Fibroblast of pulmonary artery (primary cell): Measurements from ENCODE around the gene ADD3.

Experiments
- DNase-seq: peaks from one replicate; pipeline ENCODE4 v3.0.0-alpha.2; 2010; ENCODE audit warnings: low read depth
- H3K4me3 ChIP-seq: replicated peaks from 2 replicates; pipeline ENCODE4 v1.5.1; 2011; ENCODE audit warnings: low read depth, mild to moderate bottlenecking, control low read depth, low read length, moderate library complexity
- TF ChIP-seq, protein P1 (sequence below): IDR thresholded peaks from 2 replicates; pipeline ENCODE4 v1.5.1; 2011; ENCODE audit warnings: mild to moderate bottlenecking, control low read depth, low read length, inconsistent platforms; ENCODE audit errors: missing control alignments

Gene ADD3

DNA sequence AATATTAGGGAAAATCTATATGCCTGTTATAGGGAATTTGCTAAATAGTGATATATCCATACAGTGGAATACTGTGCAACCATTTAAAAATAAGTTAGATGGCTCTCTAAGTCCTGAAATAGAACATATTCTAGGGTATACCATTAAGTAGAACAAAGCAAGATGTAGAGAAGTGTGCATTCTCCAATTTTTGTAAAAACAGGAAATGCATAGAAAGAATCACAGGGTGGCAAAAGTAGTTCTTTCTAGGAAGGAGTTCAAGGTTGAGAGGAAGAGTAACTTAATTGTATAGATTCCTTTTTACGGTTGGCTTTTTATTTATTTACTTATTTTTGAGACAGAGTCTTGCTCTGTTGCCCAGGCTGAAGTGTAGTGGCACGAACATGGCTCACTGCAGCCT is 43.7 kb downstream of the ADD3 start:
- TF ChIP-seq, protein P1, sequence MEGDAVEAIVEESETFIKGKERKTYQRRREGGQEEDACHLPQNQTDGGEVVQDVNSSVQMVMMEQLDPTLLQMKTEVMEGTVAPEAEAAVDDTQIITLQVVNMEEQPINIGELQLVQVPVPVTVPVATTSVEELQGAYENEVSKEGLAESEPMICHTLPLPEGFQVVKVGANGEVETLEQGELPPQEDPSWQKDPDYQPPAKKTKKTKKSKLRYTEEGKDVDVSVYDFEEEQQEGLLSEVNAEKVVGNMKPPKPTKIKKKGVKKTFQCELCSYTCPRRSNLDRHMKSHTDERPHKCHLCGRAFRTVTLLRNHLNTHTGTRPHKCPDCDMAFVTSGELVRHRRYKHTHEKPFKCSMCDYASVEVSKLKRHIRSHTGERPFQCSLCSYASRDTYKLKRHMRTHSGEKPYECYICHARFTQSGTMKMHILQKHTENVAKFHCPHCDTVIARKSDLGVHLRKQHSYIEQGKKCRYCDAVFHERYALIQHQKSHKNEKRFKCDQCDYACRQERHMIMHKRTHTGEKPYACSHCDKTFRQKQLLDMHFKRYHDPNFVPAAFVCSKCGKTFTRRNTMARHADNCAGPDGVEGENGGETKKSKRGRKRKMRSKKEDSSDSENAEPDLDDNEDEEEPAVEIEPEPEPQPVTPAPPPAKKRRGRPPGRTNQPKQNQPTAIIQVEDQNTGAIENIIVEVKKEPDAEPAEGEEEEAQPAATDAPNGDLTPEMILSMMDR = no peak
- no peak for DNase-seq

GRCh38 chr10:110052916-110053315 is 45.1 kb downstream of the ADD3 start:
- DNase-seq = no peak
- H3K4me3 ChIP-seq = no peak overlapping the region
- TF ChIP-seq, protein P1 = no peak

More for the DNA sequence above, 43.7 kb downstream of the ADD3 start:
- H3K4me3 ChIP-seq = no peak overlapping the region

DNA sequence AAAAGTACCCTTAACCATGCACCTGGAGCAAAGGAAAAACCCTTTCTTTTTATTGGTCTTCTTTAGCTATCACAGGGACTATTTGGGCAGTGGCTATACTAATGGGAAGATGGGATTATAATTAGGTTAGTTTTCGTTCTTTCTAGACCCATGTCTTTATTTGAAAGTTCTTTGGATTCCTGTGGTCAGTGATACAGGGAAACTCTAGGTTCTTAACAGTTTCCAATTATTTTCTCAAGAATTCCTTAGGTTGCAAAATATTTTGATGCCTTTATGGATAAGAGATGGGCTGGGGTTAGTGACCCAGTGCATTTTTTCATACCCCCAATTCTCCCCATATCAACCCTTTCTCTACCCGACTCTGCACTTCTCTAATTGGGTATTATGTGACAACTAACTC is 49.0 kb downstream of the ADD3 start:
- TF ChIP-seq, protein P1 = no peak
- peak; percentile 51 for DNase-seq
- H3K4me3 ChIP-seq = no peak overlapping the region

- H3K4me3 ChIP-seq = no peak overlapping the region
- TF ChIP-seq, protein P1 = no peak
- DNase-seq = no peak
Observed at GRCh38 chr10:110057456-110057855, 49.7 kb downstream of the ADD3 start.

DNA sequence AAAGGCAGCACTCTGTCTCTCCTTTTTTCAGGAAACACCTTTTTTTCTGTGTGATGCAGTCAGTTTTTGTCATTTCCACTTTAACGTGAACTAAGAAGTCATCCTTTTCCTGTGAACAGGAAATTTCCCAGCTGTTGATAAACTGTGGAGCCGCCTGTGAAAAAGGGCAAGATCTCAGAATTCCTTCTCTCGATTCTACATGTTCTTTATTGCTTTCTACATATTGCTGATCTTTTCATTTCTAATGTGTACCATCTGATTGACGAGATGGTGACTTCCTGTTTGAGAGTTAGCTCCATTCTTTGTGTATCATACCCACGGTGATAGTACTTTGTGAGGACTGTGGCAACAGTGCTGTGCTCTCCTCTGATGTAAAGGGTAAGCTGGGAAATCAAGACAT is 50.4 kb downstream of the ADD3 start:
- TF ChIP-seq, protein P1 = no peak
- no peak overlapping the region for H3K4me3 ChIP-seq
- peak; percentile 45 for DNase-seq

- TF ChIP-seq, protein P1 = no peak
- no peak overlapping the region for H3K4me3 ChIP-seq
- peak; percentile 76 for DNase-seq
Observed at GRCh38 chr10:110059925-110060324, 52.1 kb downstream of the ADD3 start.

DNA sequence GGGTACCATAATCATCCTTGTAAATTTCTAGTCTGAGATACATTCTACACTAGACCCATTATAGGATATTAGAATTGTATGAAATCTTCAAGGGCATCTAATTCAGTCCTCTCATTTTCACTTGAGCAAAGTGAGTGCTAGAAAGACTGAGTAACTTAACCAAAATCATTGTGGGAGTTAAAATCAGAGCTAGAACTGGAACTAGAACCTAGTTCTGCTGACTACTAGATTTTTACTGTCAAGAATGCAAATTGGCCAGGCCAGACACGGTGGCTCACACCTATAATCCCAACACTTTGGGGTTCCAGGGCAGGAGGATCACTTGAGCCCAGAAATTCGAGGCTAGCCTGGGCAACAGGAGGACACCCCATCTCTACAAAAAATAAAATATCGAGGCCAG is 53.9 kb downstream of the ADD3 start:
- TF ChIP-seq, protein P1 = no peak
- no peak overlapping the region for H3K4me3 ChIP-seq

More for the DNA sequence above, 53.9 kb downstream of the ADD3 start:
- no peak for DNase-seq
